Effector memory CD4-positive, alpha-beta T cell (primary cell): ENCODE data around the gene GRM8.

Experiments used
- DNase-seq, 3 donors: peaks; one replicate each; pipeline ENCODE4 v3.0.0-alpha.2; 2020
- H3K27ac ChIP-seq: 2 replicates; pipeline ENCODE4 v1.7.0; 2013; ENCODE audit warnings: mild to moderate bottlenecking, low read length, moderate library complexity; ENCODE audit not compliant: insufficient read depth, poor library complexity, severe bottlenecking
- H3K27me3 ChIP-seq: replicated peaks from 2 replicates; pipeline ENCODE4 v1.7.0; 2013; ENCODE audit warnings: mild to moderate bottlenecking, low read length; ENCODE audit not compliant: insufficient read depth, control insufficient read depth, poor library complexity, severe bottlenecking
- H3K36me3 ChIP-seq: 2 replicates; pipeline ENCODE4 v1.7.0; 2013; ENCODE audit warnings: mild to moderate bottlenecking, low read length, moderate library complexity; ENCODE audit not compliant: control insufficient read depth, insufficient read depth
- H3K4me1 ChIP-seq: 2 replicates; pipeline ENCODE4 v1.7.0; 2013; ENCODE audit warnings: low read length, mild to moderate bottlenecking; ENCODE audit not compliant: control insufficient read depth, insufficient read depth, poor library complexity, severe bottlenecking
- H3K4me3 ChIP-seq: 2 replicates; pipeline ENCODE4 v1.7.0; 2013; ENCODE audit warnings: low read length, low read depth, mild to moderate bottlenecking; ENCODE audit not compliant: insufficient read depth, poor library complexity, severe bottlenecking
- H3K9me3 ChIP-seq: 2 replicates; pipeline ENCODE4 v1.7.0; 2013; ENCODE audit warnings: mild to moderate bottlenecking, low read length, moderate library complexity; ENCODE audit not compliant: control insufficient read depth

The GRM8 gene

GRCh38 chr7:126574276-126575250 lies 678.2 kb downstream of the GRM8 start:
- Histone ChIP-seq H3K9me3 (no peaks in the 10 kb centered on the region), H3K4me3 (no peak overlapping the region), H3K27me3 (no peaks in the 10 kb centered on the region), H3K27ac (no peak overlapping the region), H3K36me3 (no peaks in the 10 kb centered on the region), H3K4me1 (no peaks in the 10 kb centered on the region)
- no peak for DNase-seq

DNA sequence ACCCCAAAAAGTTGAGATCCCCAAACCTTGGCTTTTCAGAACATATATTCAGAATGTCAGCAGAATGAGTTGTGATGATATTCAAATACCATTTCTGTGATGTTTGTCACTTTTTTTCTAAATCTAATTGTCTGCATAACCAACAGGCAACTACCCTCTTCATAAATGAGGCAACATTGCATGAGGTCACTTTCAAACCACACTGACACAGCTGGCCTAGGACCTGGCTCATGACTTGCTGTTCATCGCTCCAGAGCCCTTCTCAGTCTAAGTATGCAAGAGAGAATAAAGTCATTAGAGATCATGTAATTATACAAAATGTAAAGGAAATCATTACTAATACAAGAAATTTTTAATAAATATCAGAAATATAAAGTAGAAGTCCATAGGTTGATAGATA lies 681.9 kb downstream of the GRM8 start:
- Histone ChIP-seq H3K27ac (no peak overlapping the region), H3K27me3 (no peaks in the 10 kb centered on the region), H3K9me3 (no peaks in the 10 kb centered on the region), H3K36me3 (no peaks in the 10 kb centered on the region), H3K4me3 (no peak overlapping the region), H3K4me1 (no peaks in the 10 kb centered on the region)
- no peak for DNase-seq

- H3K27ac ChIP-seq, result no peak overlapping the region
- H3K4me3 ChIP-seq, result no peak overlapping the region
- H3K36me3 ChIP-seq, result no peaks in the 10 kb centered on the region
- H3K4me1 ChIP-seq, result no peaks in the 10 kb centered on the region
- H3K9me3 ChIP-seq, result no peaks in the 10 kb centered on the region
- no peaks in the 10 kb centered on the region for H3K27me3 ChIP-seq
- DNase-seq, result no peak
Measured at GRCh38 chr7:126569402-126569801, 683.3 kb downstream of the GRM8 start.

GRCh38 chr7:126557271-126557670 lies 695.5 kb downstream of the GRM8 start:
- H3K9me3 ChIP-seq, result no peaks in the 10 kb centered on the region
- H3K36me3 ChIP-seq, result no peaks in the 10 kb centered on the region
- no peak for DNase-seq
- H3K4me1 ChIP-seq, result no peaks in the 10 kb centered on the region
- H3K4me3 ChIP-seq, result no peak overlapping the region
- H3K27me3 ChIP-seq, result no peaks in the 10 kb centered on the region
- no peak overlapping the region for H3K27ac ChIP-seq

GRCh38 chr7:126541406-126541805 lies 711.3 kb downstream of the GRM8 start:
- H3K27me3 ChIP-seq, result no peaks in the 10 kb centered on the region
- H3K4me3 ChIP-seq, result no peak overlapping the region
- no peaks in the 10 kb centered on the region for H3K9me3 ChIP-seq
- H3K36me3 ChIP-seq, result no peaks in the 10 kb centered on the region
- H3K4me1 ChIP-seq, result no peaks in the 10 kb centered on the region
- no peak for DNase-seq
- H3K27ac ChIP-seq, result no peak overlapping the region

DNA sequence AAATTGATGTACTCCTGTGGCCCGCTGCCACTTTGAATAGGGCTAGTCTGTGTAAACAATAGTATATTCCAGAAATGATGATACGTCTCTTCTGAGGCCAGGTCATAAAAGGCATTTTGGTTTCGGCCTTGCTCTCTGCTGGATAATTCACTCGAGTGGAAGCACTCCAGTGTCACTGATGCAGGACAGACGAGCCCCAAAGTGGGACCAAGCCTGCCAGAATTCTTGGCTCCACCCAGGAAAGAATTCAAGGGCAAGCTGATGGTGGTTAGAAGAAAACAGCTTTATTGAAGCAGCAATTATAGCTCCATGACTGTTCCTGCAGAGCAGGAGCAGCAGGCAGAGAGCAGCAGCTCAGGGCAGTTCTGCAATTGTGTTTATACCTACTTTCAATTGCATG lies 717.6 kb downstream of the GRM8 start:
- Histone ChIP-seq H3K9me3 (peaks cover 4% of the 10 kb centered on the region), H3K4me3 (no peak overlapping the region), H3K27ac (no peak overlapping the region), H3K36me3 (no peaks in the 10 kb centered on the region), H3K4me1 (no peaks in the 10 kb centered on the region), H3K27me3 (no peaks in the 10 kb centered on the region)
- DNase-seq, result no peak

DNA sequence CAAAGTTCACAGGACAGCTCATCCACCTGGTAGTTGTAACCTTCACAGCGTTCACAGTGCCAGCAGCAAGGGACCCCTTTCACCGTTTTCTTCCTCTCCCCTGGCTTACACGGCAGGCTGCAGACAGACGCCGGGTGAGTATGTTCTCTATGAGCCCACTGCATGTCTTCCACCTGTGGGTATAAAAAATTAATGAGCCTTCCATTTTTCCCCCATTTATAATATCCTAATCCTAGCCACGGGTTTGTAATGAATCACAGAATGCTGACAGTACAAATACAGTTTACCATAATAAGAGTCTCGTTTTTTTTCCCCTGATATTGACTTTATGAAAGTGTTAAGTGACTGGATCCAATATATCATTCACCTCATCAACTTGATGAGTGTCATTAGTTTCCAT lies 719.0 kb downstream of the GRM8 start:
- no peak overlapping the region for H3K4me3 ChIP-seq
- no peaks in the 10 kb centered on the region for H3K4me1 ChIP-seq
- peaks cover 4% of the 10 kb centered on the region for H3K9me3 ChIP-seq
- no peaks in the 10 kb centered on the region for H3K36me3 ChIP-seq
- H3K27me3 ChIP-seq, result no peaks in the 10 kb centered on the region
- DNase-seq, result no peak
- H3K27ac ChIP-seq, result no peak overlapping the region

GRCh38 chr7:126529833-126530232 lies 722.9 kb downstream of the GRM8 start:
- no peaks in the 10 kb centered on the region for H3K27me3 ChIP-seq
- H3K27ac ChIP-seq, result no peak overlapping the region
- no peaks in the 10 kb centered on the region for H3K4me1 ChIP-seq
- H3K4me3 ChIP-seq, result no peak overlapping the region
- H3K36me3 ChIP-seq, result no peaks in the 10 kb centered on the region
- peaks cover 4% of the 10 kb centered on the region for H3K9me3 ChIP-seq
- DNase-seq, result no peak

- Histone ChIP-seq H3K4me1 (no peaks in the 10 kb centered on the region), H3K9me3 (peaks cover 4% of the 10 kb centered on the region), H3K27me3 (no peaks in the 10 kb centered on the region), H3K4me3 (no peak overlapping the region), H3K36me3 (no peaks in the 10 kb centered on the region), H3K27ac (no peak overlapping the region)
- DNase-seq, result no peak
Measured at GRCh38 chr7:126529254-126529653, 723.5 kb downstream of the GRM8 start.

- Histone ChIP-seq H3K4me1 (no peaks in the 10 kb centered on the region), H3K27ac (no peak overlapping the region), H3K27me3 (no peaks in the 10 kb centered on the region), H3K4me3 (no peak overlapping the region), H3K9me3 (no peaks in the 10 kb centered on the region), H3K36me3 (no peaks in the 10 kb centered on the region)
- DNase-seq, result no peak
Measured at GRCh38 chr7:126525906-126526305, 726.8 kb downstream of the GRM8 start.
